ENCODE results near the gene TMSB15C. TPM values are rescaled to one million over a fixed set of nuclear protein-coding genes. Genes with fewer than 3 reads are reported as not detected.

The TMSB15C gene
- total RNA-seq, 4 donors from 2014 or later = 0.55 to 2.2 TPM; not detected in 2

GRCh38 chrX:104104676-104105075 lies 28.6 kb upstream of the TMSB15C start:
- Histone ChIP-seq H3K27ac (no peak overlapping the region), H3K4me1 (no peaks in the 10 kb centered on the region), H3K36me3 (no peaks in the 10 kb centered on the region), H3K4me3 (no peak overlapping the region), H3K9me3 (no peaks in the 10 kb centered on the region), H3K27me3 (no peaks in the 10 kb centered on the region)
- TF ChIP-seq EP300 (IDR thresholded peaks at IDR 0.05; ENCODE audit: low read depth) (no peak), CTCF (IDR thresholded peaks at IDR 0.05) (no peak), POLR2AphosphoS5 (IDR thresholded peaks at IDR 0.05) (no peak), POLR2A (IDR thresholded peaks at IDR 0.05) (no peak)
- in situ Hi-C loops (cut with MboI; ENCODE audit: low pct_ligation_motif_present in 1 of 4, low pct_unique_long_range_greater_than_20kb in 1 of 4, low sequenced_read_pairs in 3 of 4) = no loop called here
- DNase-seq = no peak
- intact Hi-C loops (cut with DNase I; ENCODE audit: low total_unique reads) = no loop called here
- WGBS, 2 donors (ENCODE audit: low coverage in 1 of 2) = 80% methylated on average over 10 of the region's 10 CpGs; no CpG with 5 or more reads in 1 of the 2 donors

- H3K4me3 ChIP-seq = no peak overlapping the region
- no peak for DNase-seq
- H3K27ac ChIP-seq = no peak overlapping the region
- no peaks in the 10 kb centered on the region for H3K9me3 ChIP-seq
- in situ Hi-C loops (cut with MboI; ENCODE audit: low pct_ligation_motif_present in 1 of 4, low pct_unique_long_range_greater_than_20kb in 1 of 4, low sequenced_read_pairs in 3 of 4) (no loop called here), intact Hi-C loops (cut with DNase I; ENCODE audit: low total_unique reads) (no loop called here)
- H3K4me1 ChIP-seq = no peaks in the 10 kb centered on the region
- TF ChIP-seq POLR2A (IDR thresholded peaks at IDR 0.05) (no peak), CTCF (IDR thresholded peaks at IDR 0.05) (no peak), EP300 (IDR thresholded peaks at IDR 0.05; ENCODE audit: low read depth) (no peak), POLR2AphosphoS5 (IDR thresholded peaks at IDR 0.05) (no peak)
- no peaks in the 10 kb centered on the region for H3K36me3 ChIP-seq
- H3K27me3 ChIP-seq = no peaks in the 10 kb centered on the region
Observed at GRCh38 chrX:104098919-104099318, 22.9 kb upstream of the TMSB15C start.

GRCh38 chrX:104098151-104098808 lies 22.2 kb upstream of the TMSB15C start:
- H3K4me1 ChIP-seq = no peaks in the 10 kb centered on the region
- H3K27ac ChIP-seq = no peak overlapping the region
- intact Hi-C loops (cut with DNase I; ENCODE audit: low total_unique reads) (no loop called here), in situ Hi-C loops (cut with MboI; ENCODE audit: low pct_ligation_motif_present in 1 of 4, low pct_unique_long_range_greater_than_20kb in 1 of 4, low sequenced_read_pairs in 3 of 4) (no loop called here)
- H3K36me3 ChIP-seq = no peaks in the 10 kb centered on the region
- H3K27me3 ChIP-seq = no peaks in the 10 kb centered on the region
- no peaks in the 10 kb centered on the region for H3K9me3 ChIP-seq
- TF ChIP-seq EP300 (IDR thresholded peaks at IDR 0.05; ENCODE audit: low read depth) (no peak), CTCF (IDR thresholded peaks at IDR 0.05) (peak; percentile 49 to 69 (median 53))
- no peak overlapping the region for H3K4me3 ChIP-seq
- WGBS, 2 donors (ENCODE audit: low coverage in 1 of 2) = 2% methylated on average over 4 of the region's 4 CpGs; no CpG with 5 or more reads in 1 of the 2 donors
- peak; percentile 58 for DNase-seq

DNA sequence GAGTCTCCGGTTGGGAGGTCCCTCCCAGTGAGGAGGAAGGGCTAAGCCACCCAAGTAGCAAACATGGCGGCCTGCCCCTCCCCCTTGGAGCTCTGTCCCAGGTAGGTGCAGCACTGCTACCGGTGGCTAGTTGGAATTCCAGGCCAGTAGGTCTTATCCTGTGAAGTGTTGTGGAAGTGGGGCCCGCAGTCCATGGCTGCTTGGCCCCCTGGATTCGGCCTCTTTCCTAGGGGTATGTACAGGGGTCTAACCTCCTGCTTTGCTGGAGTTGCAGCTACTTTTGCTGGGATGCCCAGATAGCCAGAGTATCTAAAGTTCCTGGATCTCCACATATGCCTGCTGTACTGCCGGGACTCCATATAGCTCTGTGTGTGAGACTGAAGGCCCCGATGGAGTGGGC lies 9.9 kb upstream of the TMSB15C start:
- in situ Hi-C loops (cut with MboI; ENCODE audit: low pct_ligation_motif_present in 1 of 4, low pct_unique_long_range_greater_than_20kb in 1 of 4, low sequenced_read_pairs in 3 of 4) (no loop called here), intact Hi-C loops (cut with DNase I; ENCODE audit: low total_unique reads) (no loop called here)
- no peaks in the 10 kb centered on the region for H3K4me1 ChIP-seq
- H3K27me3 ChIP-seq = no peaks in the 10 kb centered on the region
- H3K27ac ChIP-seq = no peak overlapping the region
- no peak overlapping the region for H3K4me3 ChIP-seq
- no peak for DNase-seq
- no peaks in the 10 kb centered on the region for H3K9me3 ChIP-seq
- H3K36me3 ChIP-seq = no peaks in the 10 kb centered on the region
- WGBS, 2 donors (ENCODE audit: low coverage in 1 of 2) = 85% methylated on average over 7 of the region's 7 CpGs; no CpG with 5 or more reads in 1 of the 2 donors
- TF ChIP-seq POLR2AphosphoS5 (IDR thresholded peaks at IDR 0.05) (no peak), CTCF (IDR thresholded peaks at IDR 0.05) (no peak), EP300 (IDR thresholded peaks at IDR 0.05; ENCODE audit: low read depth) (no peak), POLR2A (IDR thresholded peaks at IDR 0.05) (no peak)

Data from transverse colon (tissue), 4 donors.